Esophagus muscularis mucosa (tissue), 4 donors: ENCODE data around the gene MRPL19. TPM values are rescaled to one million over a fixed set of nuclear protein-coding genes. Genes with fewer than 3 reads are reported as not detected.

Experiments
- DNase-seq: peaks from one replicate; pipeline ENCODE4 v3.0.0-alpha.2; 2017; ENCODE audit errors: extremely low spot score
- H3K27ac ChIP-seq, 4 donors: fragments of 200-600 bp; sonication (generic); replicated peaks in 1 of 4; 1 replicate in 3 of 4; 2 replicates in 1 of 4; pipeline ENCODE4 v1.5.1; 2016 to 2019; ENCODE audit warnings: mild to moderate bottlenecking in 1 of 4
- H3K27me3 ChIP-seq, 4 donors: fragments of 200-600 bp; sonication (generic); one replicate each; pipeline versions ENCODE4 v1.5.1 to v1.6.0; 2016 to 2019
- H3K36me3 ChIP-seq, 4 donors: fragments of 200-600 bp; sonication (generic); one replicate each; pipeline ENCODE4 v1.5.1; 2016 to 2019
- H3K4me1 ChIP-seq, 4 donors: fragments of 200-600 bp; sonication (generic); one replicate each; pipeline ENCODE4 v1.5.1; 2016 to 2019
- H3K4me3 ChIP-seq, 4 donors: fragments of 200-600 bp; sonication (generic); 1 replicate in 2 of 4; 2 replicates in 2 of 4; pipeline ENCODE4 v1.5.1; 2016 to 2019; ENCODE audit warnings: mild to moderate bottlenecking in 4 of 4, moderate library complexity in 1 of 4
- H3K9me3 ChIP-seq, 4 donors: fragments of 200-600 bp; sonication (generic); 1 replicate in 3 of 4; 2 replicates in 1 of 4; pipeline ENCODE4 v1.5.1; 2016 to 2019
- EP300 ChIP-seq: sonication (generic); formaldehyde crosslinking; IDR thresholded peaks from one replicate; pipeline ENCODE4 v1.6.1; 2017; ENCODE audit warnings: antibody characterized with exemption
- POLR2A ChIP-seq: fragments of 450-650 bp; IDR thresholded peaks from one replicate; pipeline ENCODE4 v1.6.1; 2017; ENCODE audit warnings: antibody characterized with exemption, moderate library complexity, mild to moderate bottlenecking, low read depth
- POLR2AphosphoS5 ChIP-seq, 2 donors: sonication (generic); formaldehyde crosslinking; IDR thresholded peaks; one replicate each; pipeline ENCODE4 v1.6.1; 2017; ENCODE audit warnings: antibody characterized with exemption in 2 of 2
- WGBS: methylation state at CpG from one replicate; pipeline ENCODE4 v1.1.5; 2018; 5-methylcytosine and 5-hydroxymethylcytosine counted together
- intact Hi-C: fragments of 100-400 bp; cut with DNase I; formaldehyde crosslinking; loops from one replicate; pipeline ENCODE4 v1.15.1; 2023
- total RNA-seq, 4 donors: library from RNA; depleted of rRNA; stranded (reverse); fragments of >200 nt; gene quantifications; one replicate each; pipeline versions ENCODE4 v1.1.0 to v1.2.1, GENCODE V29; 2016
- TF ChIP-seq, protein P1 (sequence below), 3 experiments: fragments of 200-600 bp in 2 of 3; fragments of 450-650 bp in 1 of 3; sonication (generic) in 2 of 3; IDR thresholded peaks; one replicate each; pipeline ENCODE4 v1.5.1; 2017 to 2019; ENCODE audit warnings: antibody characterized with exemption in 3 of 3, mild to moderate bottlenecking in 2 of 3, moderate library complexity in 1 of 3

Gene MRPL19
- total RNA-seq, 4 donors from 2014 or later = 24.5 to 40.5 (median 31.4) TPM

- peaks cover 0 to 6% (median 4%) of the 10 kb centered on the region in 4 donors for H3K4me1 ChIP-seq
- H3K27me3 ChIP-seq = peaks cover 0 to 76% (median 9%) of the 10 kb centered on the region in 4 donors
- DNase-seq = peak; percentile 86
- H3K36me3 ChIP-seq = no peaks in the 10 kb centered on the region
- no peaks in the 10 kb centered on the region for H3K9me3 ChIP-seq
- intact Hi-C loops = loop anchor here (10.0 kb wide), 2 partner anchors 144 to 684 kb away; no protein-coding TSS in a partner anchor
- H3K4me3 ChIP-seq = peak overlapping the region in 1 of 4 donors; percentile 16
- WGBS = 13% methylated on average over 25 of the region's 25 CpGs
- no peak overlapping the region for H3K27ac ChIP-seq
- TF ChIP-seq, protein P1, sequence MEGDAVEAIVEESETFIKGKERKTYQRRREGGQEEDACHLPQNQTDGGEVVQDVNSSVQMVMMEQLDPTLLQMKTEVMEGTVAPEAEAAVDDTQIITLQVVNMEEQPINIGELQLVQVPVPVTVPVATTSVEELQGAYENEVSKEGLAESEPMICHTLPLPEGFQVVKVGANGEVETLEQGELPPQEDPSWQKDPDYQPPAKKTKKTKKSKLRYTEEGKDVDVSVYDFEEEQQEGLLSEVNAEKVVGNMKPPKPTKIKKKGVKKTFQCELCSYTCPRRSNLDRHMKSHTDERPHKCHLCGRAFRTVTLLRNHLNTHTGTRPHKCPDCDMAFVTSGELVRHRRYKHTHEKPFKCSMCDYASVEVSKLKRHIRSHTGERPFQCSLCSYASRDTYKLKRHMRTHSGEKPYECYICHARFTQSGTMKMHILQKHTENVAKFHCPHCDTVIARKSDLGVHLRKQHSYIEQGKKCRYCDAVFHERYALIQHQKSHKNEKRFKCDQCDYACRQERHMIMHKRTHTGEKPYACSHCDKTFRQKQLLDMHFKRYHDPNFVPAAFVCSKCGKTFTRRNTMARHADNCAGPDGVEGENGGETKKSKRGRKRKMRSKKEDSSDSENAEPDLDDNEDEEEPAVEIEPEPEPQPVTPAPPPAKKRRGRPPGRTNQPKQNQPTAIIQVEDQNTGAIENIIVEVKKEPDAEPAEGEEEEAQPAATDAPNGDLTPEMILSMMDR (IDR thresholded peaks at IDR 0.05) = peak; percentile 56 to 86 (median 81)
- no peak for TF ChIP-seq EP300
Measured at GRCh38 chr2:75608684-75609333, 37.8 kb upstream of the MRPL19 start.

DNA sequence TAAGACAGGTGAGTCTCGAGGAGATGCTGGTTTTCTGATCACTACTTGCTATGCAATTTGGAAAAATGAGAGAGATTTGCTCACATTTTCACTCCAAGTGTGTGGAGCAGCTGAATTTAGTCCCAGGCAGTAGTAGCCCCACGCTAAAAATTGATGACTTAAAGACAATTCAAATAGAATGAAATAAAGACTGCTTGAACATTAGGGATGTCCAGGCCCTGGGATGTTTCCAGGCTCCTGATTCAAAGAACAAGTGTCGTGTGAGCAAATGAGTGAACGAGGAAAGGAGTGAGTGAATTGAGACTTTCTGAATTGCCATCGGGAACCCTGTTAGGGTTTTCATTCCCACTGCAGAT is 37.3 kb upstream of the MRPL19 start:
- intact Hi-C loops = loop anchor here (10.0 kb wide), 2 partner anchors 145 to 685 kb away; no protein-coding TSS in a partner anchor
- H3K36me3 ChIP-seq = no peaks in the 10 kb centered on the region
- no peak overlapping the region for H3K4me3 ChIP-seq
- 51% methylated on average over 5 of the region's 5 CpGs for WGBS
- DNase-seq = peak; percentile 39
- H3K27me3 ChIP-seq = peaks cover 0 to 76% (median 9%) of the 10 kb centered on the region in 4 donors
- H3K9me3 ChIP-seq = no peaks in the 10 kb centered on the region
- H3K4me1 ChIP-seq = peaks cover 0 to 6% (median 4%) of the 10 kb centered on the region in 4 donors
- TF ChIP-seq POLR2A = no peak
- TF ChIP-seq EP300 = no peak
- TF ChIP-seq, protein P1 (IDR thresholded peaks at IDR 0.05) = no peak
- no peak for TF ChIP-seq POLR2AphosphoS5 (IDR thresholded peaks at IDR 0.05)
- no peak overlapping the region for H3K27ac ChIP-seq

- intact Hi-C loops = loop anchor here (10.0 kb wide), 2 partner anchors 145 to 685 kb away; no protein-coding TSS in a partner anchor
- WGBS = 88% methylated on average over 6 of the region's 7 CpGs
- peaks cover 0 to 6% (median 4%) of the 10 kb centered on the region in 4 donors for H3K4me1 ChIP-seq
- no peak overlapping the region for H3K4me3 ChIP-seq
- no peaks in the 10 kb centered on the region for H3K9me3 ChIP-seq
- TF ChIP-seq POLR2A (no peak), POLR2AphosphoS5 (IDR thresholded peaks at IDR 0.05) (no peak), EP300 (no peak)
- TF ChIP-seq, protein P1 (IDR thresholded peaks at IDR 0.05) = no peak
- no peak overlapping the region for H3K27ac ChIP-seq
- peaks cover 0 to 70% (median 7%) of the 10 kb centered on the region in 4 donors for H3K27me3 ChIP-seq
- peak; percentile 89 for DNase-seq
- no peaks in the 10 kb centered on the region for H3K36me3 ChIP-seq
Measured at GRCh38 chr2:75609937-75610508, 36.6 kb upstream of the MRPL19 start.

- TF ChIP-seq, protein P1 (IDR thresholded peaks at IDR 0.05) = no peak
- TF ChIP-seq EP300 (no peak), POLR2A (no peak), POLR2AphosphoS5 (IDR thresholded peaks at IDR 0.05) (no peak)
- Histone ChIP-seq H3K27me3 (peaks cover 0 to 65% (median 7%) of the 10 kb centered on the region in 4 donors), H3K4me3 (no peak overlapping the region), H3K27ac (no peak overlapping the region), H3K36me3 (no peaks in the 10 kb centered on the region), H3K4me1 (peaks cover 0 to 6% (median 4%) of the 10 kb centered on the region in 4 donors), H3K9me3 (no peaks in the 10 kb centered on the region)
- WGBS = 76% methylated on average over 4 of the region's 4 CpGs
- intact Hi-C loops = no loop called here
- peak; percentile 74 for DNase-seq
Measured at GRCh38 chr2:75610671-75611070, 35.9 kb upstream of the MRPL19 start.
